NCI-H2196 (cell line): ENCODE measurements around the gene HPGDS.
"Not testable (repeated sequence)": the region's sequence is repeated elsewhere in the genome, so short reads cannot be mapped to it uniquely, and the experiment has no call there.

Experiments used
- DNase-seq: peaks from one replicate; lab custom pipeline; 2025; ENCODE audit not compliant: unreplicated experiment; lab: John Stamatoyannopoulos, UW

Gene HPGDS

DNA sequence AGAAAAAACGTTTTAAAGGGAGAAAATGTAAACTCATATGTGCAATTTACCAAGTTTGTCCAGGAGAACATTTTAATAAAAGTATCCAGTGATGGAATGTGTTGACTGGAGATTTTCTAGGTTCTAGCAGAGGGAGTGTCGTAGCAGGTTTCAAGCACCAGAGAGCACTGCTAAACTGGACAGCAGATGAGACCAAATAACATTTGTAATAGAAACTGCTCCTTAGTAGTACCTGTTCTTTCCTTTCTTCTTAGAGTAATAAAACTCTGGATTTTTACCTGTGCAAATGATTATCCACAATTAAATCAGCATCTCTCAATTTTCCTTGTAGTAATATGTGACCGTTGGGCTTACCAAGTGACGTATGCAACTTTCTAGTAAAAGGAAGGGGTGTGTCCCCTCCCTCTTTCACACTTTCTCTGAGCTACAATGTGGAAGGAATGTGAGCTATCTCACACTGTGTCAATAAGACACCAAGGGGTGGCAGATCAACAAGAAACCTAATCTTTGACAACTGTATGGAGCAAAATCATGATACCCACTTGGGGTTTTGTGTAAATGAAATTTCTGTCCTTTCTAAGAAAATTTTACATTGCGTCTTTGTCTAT, 9.5 kb downstream of the HPGDS start:
- no peak for DNase-seq

DNA sequence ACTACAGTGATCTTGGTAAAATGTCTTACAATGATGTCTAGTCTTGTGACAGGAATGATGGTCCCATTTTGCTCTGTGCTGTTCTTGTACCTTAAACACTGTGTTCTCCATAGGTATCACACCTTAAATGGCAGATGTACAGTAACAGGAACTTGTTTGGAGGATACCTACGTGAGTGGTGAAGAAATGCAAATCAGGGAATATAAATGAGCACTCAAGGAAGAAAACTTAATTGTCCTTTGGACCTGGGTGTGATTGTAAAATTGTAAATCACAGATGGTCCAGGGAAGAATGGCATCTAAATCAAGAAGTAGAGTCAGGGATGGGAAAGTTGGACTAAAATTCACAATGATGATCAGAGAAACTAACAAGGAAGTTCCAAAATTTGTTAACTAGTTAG, 12.7 kb downstream of the HPGDS start:
- no peak for DNase-seq

DNA sequence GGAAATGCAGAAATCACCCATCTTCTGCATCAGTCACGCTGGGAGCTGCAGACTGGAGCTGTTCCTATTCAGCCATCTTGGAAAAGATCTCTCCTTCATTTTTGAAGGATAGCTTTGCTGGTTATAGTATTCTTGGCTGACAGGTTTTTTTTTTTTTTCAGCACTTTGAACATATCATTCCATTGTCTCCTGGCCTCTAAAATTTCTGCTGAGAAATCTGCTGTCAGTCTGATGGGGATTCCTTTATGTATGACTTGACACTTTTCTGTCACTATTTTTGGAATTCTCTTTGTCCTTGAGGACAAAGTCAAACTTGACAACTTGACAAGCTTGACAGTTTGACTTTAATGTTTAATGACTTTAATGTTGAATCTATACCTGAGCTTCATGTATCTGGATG, 16.8 kb downstream of the HPGDS start:
- no peak for DNase-seq

DNA sequence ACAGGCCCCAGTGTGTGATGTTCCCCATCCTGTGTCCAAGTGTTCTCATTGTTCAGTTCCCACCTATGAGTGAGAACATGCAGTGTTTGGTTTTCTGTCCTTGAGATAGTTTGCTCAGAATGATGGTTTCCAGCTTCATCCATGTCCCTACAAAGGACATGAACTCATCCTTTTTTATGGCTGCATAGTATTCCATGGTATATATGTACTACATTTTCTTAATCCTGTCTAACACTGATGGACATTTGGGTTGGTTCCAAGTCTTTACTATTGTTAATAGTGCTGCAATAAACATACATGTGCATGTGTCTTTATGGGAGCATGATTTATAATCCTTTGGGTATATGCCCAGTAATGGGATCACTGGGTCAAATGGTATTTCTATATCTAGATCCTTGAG, 22.7 kb downstream of the HPGDS start:
- not testable (repeated sequence) for DNase-seq

DNA sequence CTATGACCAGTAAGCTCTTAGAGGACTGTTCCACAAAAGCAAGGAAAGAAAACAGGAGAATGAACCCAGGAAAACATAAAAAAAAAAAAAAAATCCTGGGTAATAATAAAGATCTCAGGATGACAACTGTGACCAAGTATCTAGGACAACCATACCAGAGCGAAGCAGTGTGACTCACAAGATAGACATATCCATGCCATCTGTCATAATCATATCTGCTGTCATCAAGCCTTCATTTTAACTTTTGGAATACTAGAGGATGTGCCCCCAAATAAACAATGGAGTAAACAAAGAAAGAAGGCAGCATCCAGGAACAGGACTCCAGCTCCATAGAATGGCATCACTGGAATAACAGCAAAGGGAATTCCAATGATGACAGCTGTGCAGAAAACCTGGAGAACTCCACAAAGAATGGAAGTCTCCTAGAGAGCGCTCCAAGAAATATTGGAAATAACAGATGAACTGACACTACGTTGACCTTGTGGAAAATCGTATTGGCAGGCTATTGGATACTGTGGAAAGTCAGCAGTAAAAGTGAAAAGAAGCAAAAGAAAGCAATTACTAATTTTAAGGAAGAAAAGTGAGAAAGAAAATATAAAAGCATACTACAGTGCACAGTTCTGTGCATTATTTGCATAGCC, 35.3 kb downstream of the HPGDS start:
- no peak for DNase-seq

DNA sequence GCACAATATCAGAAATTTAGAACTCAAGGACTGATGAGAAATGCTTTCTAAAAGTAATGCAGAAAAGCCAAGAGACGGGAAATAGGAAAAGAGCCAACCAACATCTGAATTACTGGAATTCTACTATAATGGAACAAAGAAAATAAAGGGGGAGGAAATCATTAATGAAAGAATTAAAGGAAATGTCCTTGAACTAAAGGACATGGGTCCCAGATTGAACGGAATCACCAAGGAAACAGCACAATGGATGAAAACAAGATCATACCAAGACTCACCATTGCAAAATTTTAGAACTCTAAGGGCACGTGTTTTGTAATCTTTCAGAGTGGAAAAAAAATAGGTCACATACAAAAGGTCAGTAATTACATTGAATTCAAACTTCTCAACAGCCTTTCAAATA, 35.9 kb downstream of the HPGDS start:
- no peak for DNase-seq

DNA sequence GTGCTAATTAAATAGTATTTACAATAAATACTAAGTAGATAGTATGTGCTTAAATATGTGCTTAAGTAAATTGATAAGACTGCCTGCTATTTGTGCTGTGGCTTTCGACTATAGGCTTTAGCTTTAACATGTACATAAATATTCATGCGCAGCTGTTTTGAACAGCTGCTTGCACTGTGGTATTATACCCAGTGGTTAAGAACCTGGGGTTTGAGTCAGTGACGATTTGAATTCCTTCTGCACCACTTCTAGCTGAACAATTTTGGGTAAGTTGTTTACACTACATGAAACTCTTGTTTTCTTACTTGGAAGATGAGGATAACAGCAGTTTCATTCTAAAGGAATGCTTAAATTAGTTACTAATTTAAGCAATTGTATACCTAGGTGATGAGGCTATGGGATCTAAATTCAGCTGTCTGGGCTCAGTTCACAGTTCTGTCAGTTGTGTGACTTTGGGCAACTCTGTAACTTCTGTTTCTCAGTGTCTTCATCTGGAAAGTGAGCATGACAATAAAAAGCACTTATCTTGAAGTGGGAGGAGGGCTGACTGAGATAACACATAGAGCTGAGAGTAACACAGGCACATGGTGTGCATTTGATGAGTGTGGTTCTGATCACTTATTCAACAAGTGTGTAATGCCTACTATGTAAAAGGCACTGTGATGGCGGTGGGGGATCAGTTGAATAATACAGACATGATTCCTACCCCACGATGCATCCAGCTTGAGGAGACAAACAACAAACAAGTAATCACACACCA, 37.0 kb downstream of the HPGDS start:
- no peak for DNase-seq

DNA sequence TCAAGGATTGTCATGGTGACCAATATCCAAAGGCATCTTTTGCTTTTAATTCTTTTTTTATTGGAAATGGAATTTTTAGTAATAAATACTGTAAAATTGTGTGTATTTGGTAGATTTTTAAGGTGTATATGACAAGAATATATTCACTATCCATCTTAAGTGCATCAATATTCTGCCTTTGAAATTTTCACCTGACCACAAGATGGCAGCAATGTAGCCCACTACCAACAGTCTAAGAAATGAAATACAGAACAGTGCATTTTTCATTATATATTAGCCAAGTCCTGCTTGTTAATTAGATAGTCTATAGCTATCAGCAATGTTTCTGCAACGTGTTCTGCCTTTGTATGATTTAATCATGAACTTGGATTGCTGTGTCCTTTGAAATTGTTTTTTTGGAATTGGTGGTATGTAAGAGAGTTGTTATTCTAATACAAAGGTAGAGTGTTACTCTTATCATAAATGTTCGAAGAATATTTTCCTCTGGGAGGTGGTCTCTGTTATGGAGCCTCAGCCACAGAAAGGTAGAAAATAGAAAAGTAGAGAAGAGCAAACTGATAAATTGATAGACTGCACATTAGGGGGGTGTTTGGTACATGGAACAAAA, 38.2 kb downstream of the HPGDS start:
- peak; percentile 5 for DNase-seq

DNA sequence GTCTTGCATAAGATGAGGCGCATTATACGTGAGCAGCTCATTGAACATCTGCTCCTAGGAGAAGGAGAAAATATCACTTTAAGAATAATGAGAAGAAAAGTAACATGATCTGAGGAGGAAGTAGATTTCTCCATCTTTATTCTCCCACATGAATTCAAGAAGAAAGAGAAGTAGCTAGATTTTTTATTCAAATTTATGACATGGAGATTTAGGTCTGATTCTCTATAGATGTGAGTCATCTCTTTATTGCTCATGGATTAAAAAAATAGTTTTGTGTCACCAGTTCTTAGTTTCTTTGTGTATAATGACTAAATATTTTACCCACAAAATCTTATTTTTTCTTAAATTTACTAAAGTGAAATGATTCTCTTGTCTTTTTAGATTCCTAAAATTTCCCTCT, 40.4 kb downstream of the HPGDS start:
- DNase-seq, result no peak

DNA sequence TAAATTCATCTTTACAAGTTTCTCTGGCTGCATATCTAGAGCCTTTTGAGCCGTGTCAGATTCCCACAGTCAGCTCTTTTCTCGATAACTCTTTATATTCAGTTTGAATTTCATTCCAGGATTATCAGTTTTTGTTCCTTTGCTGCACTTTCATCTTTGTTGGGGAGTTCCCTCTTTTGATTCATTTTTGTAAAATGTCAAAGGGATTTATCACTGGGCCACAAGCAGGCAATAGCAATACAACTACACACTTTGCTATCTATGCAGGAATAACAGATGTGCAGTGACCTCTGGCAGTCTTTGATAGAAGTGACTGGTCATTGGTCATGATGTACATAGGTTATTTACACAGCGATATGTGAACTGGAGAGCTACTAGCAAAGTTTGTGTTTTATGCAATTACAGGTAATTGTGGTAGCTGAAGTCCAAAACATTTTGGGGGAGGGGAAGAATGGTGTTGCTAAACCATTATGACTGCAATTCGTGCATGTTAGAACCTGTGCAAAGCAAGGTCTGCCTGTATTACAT, 43.8 kb downstream of the HPGDS start:
- DNase-seq, result no peak

DNA sequence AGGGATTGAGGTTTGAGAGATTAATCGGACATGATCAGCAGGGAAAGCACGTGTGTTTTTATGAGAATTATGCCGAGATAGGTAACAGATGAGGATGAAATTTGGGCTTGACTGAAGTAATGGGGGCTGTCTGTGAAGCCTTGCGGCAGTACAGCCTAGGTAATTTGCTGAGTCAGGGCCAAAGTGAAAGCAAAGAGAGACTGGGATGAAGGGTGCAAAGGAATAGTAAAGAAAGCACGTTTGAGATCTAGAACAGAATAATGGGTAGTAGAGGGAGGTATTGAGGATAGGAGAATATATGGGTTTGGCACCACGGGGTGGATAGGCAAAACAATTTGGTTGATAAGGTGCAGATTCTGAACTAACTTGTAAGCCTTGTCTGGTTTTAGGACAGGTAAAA, 47.2 kb downstream of the HPGDS start:
- not testable (repeated sequence) for DNase-seq

DNA sequence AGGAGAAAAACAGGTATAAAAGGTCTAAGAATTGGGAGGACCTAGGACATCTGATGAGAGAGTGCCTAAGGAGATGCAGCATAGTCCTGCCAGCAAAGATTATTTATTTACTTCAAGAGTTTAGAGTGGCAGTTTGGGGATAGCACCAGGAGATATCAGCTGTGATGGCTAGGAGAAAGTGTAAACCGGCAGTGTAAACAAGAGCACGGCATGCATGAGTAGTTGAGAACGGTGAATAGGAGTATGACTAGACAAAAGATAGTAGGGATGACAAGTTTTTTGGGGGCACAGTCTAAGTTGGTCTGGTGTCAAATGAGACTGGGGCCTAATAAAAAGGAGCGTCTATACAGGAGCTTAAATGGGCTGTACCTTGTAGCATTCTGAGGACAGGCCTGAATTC, 48.7 kb downstream of the HPGDS start:
- not testable (repeated sequence) for DNase-seq

DNA sequence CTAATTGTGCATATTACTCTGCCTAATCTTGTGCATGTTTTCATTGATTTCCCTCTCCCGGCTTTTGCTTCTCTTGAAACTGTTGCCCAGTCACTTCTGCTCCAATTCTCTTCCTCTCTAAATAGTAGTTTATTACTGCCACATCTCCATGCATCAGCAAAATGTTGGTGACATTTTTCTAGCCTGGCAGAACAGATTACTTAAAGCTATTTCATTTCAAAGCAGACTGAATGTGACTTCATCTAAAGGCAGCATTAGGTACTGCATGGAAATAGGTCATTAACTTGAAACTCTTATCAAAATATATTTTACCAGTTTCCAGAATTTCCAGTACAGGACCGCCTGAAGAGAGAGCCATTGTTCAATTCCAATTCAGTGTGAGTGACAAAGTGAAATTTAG, 52.4 kb downstream of the HPGDS start:
- no peak for DNase-seq

DNA sequence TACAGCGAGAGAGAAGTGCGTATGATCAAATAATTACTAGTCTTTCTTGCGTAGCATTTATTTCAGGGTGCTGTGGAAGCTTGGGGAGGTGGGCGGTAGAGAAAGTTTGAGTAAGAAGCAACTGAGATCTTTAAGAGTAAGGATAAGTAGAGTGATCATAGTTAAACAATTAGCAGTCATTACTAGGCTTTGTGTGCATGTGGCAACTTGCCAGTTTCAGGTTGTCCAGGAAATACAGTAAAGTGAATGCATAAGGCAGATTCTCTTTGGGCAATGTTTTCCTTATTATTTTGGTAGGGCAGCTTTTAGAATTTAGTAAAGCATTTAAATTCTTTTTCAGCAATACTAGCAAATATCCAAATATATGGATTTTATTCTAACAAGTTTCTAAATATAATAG, 57.0 kb downstream of the HPGDS start:
- DNase-seq, result peak; percentile 2

DNA sequence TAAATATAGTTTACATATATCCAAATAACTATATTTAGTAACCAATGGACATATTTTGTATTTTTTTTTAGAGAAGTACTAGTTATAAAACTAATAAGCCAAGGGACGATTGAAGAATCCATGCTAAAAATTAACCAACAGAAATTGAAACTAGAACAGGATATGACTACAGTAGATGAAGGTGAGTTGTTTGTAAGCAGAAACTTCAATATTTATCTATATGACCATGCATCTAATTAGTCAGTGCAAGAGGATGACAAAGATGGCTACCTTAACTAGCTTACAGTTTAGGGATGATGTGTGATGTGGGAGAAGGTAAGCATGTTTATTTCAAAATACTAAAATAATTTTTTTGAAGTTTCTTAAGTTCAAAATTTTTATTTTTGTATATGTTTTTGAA, 57.7 kb downstream of the HPGDS start:
- no peak for DNase-seq

DNA sequence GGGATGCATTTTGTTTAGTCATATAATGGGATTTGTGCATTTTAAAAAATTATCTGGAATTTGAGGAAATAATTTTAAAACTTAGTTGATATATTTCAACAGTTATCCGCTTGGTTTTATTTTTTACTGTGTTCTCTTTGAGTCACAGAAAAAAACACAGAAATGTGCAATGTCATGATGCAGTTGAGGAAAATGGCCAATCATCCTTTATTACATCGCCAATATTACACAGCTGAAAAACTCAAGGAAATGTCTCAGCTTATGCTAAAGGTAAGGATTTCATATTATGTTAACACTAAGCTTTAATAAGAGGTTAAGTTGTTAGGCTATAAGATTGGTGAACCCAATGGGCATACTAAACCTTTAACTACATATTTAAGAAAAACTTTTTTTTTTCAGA, 63.9 kb downstream of the HPGDS start:
- DNase-seq, result no peak

DNA sequence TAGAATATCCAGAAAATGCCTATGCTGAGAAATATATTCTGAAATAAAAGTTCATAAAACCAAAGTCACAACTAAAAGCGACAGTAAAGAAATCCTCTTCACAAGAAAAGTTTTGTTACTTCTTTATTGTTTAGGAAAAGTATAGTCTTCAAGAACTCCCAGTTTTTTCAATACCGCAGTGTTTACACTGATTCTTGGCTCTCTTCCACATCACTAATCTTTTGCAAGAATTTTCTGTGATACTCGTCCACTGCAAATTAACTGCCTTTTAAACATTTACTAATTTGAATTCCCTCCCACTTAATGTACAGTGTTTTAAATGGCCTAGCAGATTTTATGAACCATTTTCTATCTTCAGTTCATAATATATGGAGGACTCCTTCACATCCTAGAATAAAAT, 65.1 kb downstream of the HPGDS start:
- no peak for DNase-seq

DNA sequence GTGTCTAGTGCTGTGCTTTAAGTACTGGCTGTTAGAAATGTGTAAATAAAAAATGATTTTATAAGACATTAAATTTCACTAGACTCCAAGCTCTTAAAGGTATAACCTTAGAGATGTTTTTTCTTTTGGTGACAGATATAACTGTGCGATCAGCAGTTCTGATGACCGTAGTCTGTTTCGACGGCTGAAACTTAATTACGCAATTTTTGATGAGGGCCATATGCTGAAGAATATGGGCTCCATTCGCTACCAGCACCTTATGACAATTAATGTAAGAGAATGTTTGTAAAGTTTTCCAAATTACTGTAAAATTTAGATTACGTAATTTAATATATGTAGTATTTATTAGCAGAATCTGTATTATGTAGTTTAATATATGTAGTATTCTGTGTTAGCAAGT, 66.4 kb downstream of the HPGDS start:
- no peak for DNase-seq

DNA sequence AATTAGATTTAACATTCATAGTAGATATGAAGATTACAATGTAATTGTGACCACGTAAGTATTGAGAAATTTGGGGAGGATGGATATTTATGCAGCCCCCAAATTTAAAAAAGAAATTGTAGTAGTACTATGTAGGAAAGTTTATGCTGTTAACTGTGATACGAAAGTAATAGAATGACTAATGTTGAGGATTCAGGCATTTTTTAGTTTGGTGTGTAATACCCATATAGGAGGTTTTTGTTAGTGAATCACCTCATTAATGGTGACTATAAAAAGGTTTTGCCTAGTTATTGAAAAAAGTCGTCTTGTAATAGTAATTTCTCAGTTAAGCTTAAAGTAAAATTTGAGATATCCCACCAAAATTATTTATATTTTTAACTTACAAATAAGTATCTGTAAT, 67.7 kb downstream of the HPGDS start:
- DNase-seq, result no peak

DNA sequence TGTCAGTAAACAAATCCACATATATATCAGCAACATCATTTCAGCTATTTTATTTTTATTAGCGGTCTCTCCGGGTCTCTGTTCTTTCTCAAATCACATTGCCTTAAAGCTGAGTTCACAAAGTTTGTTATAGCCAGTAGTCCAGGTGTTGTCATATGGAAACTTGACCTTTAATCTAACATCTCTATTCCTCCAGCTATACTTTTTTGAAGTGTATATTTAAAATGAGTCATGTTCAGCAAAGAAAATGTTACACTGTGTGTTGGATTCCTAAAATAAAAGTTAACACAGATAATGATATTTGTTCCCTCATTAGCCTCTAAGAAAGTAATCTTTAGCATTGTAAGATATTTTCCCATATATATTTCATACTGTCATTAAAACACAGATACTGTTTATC, 71.4 kb downstream of the HPGDS start:
- no peak for DNase-seq

DNA sequence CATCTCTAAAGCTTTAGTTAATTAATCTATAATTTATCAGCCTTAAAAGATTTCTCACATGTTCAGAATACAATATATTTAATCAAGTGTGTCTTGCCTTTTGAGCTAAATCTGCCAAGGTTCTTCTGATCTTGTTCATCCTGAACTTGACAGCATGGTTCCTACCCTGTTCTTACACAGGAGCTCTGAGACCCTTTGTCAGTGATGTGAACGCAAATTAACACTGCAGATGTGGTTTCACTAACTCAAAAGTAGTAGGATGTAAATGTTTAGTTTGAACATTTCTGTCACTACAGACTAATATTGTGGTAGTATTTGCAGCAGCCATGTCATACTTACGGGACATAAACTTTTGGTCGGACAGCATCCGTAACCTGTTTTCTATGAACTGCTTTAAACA, 75.6 kb downstream of the HPGDS start:
- no peak for DNase-seq
